ACHN (cell line): Measurements from ENCODE around the gene SART1.

ENCODE experiments used
- DNase-seq: peaks from one replicate; pipeline ENCODE4 v3.0.0-alpha.2; 2015
- in situ Hi-C: cut with HindIII; loops from 2 replicates; pipeline ENCODE4 v1.10.0; 2017; ENCODE audit warnings: low sequenced_read_pairs, low pct_ligation_motif_present, low pct_unique_long_range_greater_than_20kb

The SART1 gene, protein sequence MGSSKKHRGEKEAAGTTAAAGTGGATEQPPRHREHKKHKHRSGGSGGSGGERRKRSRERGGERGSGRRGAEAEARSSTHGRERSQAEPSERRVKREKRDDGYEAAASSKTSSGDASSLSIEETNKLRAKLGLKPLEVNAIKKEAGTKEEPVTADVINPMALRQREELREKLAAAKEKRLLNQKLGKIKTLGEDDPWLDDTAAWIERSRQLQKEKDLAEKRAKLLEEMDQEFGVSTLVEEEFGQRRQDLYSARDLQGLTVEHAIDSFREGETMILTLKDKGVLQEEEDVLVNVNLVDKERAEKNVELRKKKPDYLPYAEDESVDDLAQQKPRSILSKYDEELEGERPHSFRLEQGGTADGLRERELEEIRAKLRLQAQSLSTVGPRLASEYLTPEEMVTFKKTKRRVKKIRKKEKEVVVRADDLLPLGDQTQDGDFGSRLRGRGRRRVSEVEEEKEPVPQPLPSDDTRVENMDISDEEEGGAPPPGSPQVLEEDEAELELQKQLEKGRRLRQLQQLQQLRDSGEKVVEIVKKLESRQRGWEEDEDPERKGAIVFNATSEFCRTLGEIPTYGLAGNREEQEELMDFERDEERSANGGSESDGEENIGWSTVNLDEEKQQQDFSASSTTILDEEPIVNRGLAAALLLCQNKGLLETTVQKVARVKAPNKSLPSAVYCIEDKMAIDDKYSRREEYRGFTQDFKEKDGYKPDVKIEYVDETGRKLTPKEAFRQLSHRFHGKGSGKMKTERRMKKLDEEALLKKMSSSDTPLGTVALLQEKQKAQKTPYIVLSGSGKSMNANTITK

DNA sequence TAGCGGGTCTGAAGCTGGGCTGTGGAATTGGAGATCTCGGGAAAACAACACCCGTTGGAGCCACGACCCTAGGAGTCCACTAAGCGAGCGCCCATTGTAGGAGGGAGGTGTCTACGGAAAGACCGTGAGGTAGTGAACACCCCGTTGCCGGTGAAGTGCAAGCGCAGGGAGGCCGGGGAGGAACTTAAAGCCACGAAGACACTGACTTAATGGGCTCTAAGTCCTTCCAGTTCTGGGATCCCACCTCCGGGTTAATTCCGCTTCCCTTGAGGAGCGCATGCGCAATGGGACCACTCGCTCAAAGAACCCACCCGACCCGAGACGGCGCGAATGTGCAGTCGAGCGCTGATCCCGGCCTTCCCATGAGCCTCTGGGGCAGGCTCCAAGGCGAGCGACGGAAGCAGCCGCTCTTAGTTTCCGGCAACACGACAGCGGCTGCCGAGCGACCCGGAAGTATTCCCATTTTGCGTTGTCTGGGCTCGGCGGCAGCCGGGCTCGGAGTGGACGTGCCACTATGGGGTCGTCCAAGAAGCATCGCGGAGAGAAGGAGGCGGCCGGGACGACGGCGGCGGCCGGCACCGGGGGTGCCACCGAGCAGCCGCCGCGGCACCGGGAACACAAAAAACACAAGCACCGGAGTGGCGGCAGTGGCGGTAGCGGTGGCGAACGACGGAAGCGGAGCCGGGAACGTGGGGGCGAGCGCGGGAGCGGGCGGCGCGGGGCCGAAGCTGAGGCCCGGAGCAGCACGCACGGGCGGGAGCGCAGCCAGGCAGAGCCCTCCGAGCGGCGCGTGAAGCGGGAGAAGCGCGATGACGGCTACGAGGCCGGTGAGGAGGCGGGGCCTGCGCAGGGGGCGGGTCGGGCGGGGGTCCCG, at the start of gene SART1:
SART1 (plus strand) TSS at position 468 of the 874 bp plus-strand sequence; CDS start at position 515, 47 bp downstream.
- DNase-seq = peak; percentile 94
- in situ Hi-C loops = no loop called here

DNA sequence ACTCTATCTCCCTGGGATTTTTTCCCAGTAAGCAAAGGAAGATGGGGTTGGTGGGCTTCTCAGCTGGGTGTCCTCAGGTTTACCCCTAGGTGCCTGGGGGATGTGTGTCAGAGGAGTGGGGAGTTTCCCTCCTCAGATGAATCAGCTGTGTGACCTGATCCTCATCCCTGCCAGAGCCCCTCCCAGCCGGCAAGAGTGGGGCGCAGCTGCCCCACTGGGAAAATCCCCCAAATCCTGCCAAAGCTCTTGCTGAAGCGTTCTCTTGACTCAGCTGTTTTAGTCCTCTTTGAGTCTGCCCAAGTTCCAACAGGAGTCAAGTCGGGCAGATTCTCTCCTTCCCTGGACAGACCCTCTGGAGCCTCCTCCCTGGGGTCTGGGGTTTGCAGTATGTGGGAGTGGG, 48.7 kb upstream of the SART1 start:
- in situ Hi-C loops = no loop called here
- DNase-seq = peak; percentile 44

DNA sequence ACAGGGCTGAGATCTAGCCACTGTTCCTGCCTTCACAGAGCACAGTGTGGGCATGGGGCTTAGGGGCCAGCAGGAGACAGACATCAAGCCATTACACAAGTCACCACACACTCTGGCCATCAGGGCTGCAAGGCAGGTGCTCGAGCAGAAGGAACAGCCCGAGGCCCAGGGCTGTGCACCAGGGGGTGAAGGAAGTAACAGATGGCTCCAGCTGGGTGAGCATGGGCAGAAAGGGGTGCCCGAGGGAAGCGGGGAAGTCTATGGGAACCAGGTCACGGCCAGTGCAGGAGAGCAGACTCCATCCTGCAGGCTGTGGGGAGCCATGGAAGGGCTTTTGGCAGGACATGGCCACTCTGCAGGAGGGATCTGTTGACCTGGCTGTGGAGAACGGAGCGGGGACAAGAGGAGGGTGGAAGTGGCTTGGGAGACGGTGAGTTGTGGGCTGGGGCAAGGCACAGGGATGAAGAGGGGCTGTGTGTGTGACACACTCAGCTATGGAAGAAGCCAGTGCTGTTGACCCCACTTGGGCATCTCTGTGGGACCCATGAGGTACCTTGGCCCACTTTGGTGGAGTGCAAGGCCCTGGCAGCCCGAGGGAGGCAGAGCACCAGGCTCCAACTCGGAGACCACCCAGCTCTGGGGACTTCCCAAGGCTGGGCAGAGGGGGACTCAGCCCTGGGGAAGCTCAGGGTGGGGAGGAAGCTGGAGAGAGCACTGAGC, 46.3 kb upstream of the SART1 start:
- DNase-seq = peak; percentile 57
- in situ Hi-C loops = no loop called here

DNA sequence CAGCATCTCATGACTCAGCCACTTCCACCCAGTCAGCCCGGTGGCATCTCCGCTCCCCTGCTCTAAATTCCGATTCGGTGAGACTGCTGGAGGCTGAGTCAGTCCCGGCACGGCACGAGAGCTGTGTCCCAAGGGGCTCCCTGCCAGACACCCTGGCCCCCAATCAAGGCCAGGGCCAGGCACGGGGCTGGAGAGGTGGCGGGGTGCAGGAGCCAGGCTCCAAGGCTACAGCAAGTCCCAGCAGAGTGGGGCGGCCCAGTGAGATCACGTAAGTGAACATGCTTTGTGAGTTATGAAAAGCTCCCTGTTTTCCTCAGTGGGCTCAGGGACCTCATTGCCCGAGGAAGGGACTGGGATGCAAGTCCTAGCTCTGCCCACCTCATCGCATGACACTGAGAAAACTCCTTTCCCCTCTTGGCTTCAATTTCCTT, 45.7 kb upstream of the SART1 start:
- DNase-seq = peak; percentile 97
- in situ Hi-C loops = no loop called here

DNA sequence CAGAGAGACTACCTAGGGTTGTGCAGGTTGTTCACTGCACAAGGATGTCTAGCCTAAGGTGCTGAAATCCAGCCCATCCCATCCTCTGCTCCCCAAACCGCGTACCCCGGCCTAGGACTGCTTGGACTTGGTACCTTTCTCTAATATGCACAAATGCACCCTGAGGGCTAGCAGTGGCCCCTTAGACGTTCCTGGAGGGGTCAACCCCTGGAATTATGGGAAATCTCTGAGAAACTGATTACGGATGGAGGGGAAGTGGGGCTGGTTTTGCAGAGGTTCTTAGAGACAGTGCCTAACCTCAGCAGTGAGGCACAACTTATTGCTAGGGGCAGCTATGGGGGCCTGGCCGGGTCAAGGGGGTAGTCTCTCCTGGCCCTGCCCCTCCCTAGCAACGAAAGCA, 45.1 kb upstream of the SART1 start:
- in situ Hi-C loops = no loop called here
- no peak for DNase-seq

DNA sequence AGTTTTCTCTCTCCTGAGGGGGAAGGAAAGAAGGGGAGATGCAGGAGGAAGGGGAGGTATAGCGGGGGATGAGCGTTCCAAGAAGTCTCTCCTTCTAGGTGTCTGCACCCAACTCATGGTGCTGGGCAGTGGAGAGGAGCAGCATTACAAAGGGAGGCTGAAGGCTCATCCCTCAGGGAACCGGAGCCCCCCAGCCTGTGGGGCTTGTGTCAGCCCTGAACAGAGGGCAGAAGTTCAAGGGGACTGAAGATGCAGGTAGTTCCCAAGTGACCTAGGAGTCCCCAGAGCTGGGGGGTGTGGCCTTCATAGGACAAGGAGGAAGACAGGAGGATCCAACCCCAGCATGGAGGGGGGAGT, 44.5 kb upstream of the SART1 start:
- in situ Hi-C loops = no loop called here
- DNase-seq = no peak

DNA sequence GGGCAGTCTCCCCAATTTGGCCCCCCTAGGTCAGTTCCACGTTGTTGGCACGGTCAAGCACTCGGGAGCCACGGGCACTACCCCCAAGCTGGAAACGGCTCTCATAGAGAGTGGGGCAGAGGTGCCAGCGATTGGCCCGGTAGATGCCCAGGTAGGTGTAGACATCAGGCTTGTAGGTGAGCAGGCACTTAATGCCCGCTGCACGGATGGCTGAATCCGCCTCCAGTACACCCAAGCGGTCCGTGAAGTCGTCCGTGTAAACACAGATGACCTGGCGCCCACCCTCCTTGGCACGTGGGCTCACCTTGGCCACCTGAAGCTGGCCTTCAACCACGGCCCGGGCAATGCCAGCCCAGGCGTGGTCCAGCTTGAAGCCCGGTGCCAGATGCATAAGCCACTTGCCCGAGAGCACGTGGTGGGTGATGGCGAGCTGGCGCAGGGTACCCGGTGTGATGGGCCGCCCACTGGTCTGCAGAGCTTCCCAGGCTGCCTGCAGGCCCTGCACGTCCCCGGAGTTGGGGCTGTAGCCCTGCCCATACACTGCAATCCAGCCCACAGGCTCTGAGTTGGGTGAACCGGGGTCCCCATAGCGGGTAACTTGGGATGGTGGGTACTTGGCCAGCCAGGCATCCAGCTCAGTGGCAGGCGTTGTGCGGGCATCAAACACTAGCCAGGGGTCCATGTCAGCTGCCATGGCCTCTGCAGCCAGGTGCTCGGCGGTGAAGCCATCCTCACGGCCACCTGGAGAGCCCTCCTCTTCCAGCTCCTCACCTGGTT, 43.9 kb upstream of the SART1 start:
- in situ Hi-C loops = no loop called here

DNA sequence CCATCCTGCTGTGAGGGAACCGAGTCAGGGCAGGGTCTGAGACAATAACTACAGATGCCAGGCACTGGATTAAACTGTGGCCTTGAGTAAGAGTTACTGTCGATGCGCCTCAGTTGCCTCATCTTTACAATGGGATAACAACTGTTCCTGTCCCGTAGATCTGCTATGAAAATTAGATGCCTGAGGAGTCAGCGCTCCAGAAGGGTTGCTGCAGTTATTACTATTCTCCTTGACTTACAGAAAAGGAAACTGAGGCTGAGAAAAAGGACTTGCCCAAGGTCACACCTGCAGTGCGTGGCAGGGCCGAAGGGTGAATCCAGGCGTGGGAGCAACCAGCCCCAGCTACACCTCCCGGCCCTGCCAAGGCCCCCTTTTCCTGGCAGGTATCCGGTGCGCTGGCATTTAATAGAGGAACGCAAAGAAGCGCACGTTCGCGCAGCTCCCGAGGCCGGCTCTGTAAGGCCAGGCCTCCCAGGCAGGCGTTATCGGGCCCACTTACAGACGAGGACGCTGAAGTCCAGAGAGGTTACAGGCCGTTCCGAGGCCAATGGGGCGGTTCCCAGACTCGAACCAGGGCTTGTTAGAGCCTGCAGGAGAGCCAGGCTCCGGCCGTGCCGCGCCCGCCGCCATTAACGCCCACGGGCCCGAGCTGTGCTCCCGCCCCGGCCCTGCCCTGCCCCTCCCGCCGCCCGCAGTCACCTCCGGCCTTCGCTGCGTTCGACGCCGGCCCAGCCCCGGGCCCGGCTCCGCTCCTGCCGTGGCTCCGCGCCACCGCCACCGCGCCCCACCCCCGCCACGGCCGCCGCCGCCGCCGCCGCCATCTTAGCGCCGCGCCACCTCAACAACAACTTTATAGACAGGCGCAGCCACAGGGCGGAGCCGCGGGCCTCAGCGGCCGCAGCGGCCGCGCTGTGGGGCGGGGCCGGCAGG, 43.1 kb upstream of the SART1 start, which contains the start of gene C11orf68:
C11orf68 (minus strand) TSS at position 852 of the 930 bp plus-strand sequence; CDS start at position 821, 31 bp downstream.
- in situ Hi-C loops = no loop called here
- peak; percentile 16 for DNase-seq

More for the DNA sequence above, 43.9 kb upstream of the SART1 start:
- DNase-seq = no peak

DNA sequence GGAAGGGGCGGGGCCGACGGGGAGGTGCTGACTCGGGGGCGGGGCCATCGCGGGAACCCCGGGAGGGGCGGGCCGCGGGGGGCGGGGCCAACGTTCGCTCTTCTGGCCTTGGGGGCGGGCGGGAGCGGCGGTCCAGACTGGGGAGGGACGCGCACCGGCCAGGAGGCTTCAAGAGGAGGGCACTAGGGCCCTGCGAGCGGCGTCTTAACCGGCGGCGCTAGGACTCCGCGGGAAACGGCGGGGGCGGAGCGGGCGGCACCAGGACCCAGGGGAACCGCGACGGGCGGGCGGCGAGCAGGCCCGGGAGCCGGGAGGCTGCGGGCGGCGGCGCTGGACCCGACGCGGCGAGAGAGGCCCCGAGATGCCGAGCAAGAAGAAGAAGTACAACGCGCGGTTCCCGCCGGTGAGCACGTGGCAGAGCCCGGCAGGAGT, 42.4 kb upstream of the SART1 start, which contains the start of gene DRAP1:
DRAP1 (plus strand) TSS at position 286 of the 432 bp plus-strand sequence; CDS start at position 362, 76 bp downstream.
- in situ Hi-C loops = no loop called here
- DNase-seq = peak; percentile 94

DNA sequence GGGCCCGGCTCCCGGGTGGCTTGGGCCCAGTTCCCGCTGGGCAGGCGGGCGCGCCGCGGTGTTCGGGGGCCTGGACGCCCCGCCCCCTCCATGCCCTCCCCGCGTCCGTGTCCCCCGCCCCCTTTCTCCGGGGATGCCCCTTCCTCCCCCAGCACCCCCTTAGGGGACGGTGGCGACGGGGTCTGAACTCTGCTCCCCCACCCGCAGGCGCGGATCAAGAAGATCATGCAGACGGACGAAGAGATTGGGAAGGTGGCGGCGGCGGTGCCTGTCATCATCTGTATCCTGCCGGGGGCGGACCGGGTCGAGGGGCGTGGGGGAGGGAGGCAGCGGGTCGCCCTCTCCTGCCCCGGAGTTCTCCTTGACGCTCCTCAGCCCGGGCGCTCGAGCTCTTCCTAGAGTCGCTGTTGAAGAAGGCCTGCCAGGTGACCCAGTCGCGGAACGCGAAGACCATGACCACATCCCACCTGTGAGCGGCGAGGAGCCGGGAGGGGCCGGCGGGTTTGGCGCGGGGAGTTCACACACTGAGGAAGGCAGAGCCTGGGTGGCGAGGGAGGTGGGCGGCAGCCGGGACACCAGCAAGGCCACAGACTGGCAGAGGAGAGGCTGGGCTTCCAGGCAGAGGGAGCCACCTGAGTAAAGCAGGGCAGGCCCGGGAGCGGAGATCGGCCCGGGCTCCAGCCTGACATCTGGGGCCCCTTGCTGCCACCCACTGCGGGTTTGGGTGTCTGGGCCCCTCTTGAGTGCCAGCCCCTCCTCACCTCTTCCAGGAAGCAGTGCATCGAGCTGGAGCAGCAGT, 41.8 kb upstream of the SART1 start:
- in situ Hi-C loops = no loop called here
- peak; percentile 9 for DNase-seq

DNA sequence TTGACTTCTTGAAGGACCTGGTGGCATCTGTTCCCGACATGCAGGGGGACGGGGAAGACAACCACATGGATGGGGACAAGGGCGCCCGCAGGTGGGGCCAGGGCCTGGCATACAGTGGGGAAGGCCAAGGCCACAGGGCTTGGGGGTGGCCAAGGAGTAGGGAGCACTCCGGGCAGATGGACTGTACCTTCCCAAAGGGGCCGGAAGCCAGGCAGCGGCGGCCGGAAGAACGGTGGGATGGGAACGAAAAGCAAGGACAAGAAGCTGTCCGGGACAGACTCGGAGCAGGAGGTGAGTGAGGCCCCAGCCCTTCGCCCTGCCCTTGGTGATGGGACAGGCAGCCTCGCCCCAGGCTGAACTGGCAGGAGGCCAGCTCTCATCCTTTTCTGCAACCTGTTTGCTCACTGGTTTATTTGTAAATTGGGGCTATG, 41.1 kb upstream of the SART1 start:
- in situ Hi-C loops = no loop called here

DNA sequence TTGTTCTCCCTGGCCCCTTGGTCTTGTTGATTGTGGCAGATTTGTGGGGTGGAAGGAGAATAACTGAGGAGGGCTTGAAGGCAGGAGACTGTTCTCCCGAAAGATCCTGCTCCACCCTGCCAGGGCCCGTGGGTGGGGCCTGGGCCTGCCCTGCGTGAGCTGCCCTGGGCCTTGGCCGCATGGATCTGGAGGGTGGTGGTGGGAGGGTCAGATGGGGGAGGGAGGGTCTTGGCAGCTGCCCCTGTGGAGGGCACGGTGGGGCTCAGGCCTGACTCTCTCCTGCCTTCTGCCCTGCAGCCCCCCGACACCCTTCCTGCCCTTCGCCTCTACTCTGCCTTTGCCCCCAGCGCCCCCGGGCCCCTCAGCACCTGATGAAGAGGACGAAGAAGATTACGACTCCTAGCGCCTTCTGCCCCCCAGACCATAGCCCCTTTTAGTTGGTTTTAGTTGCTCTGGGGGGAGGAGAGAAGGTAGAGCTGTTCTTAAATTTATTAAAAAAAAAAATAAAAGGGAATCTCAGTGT, 40.4 kb upstream of the SART1 start:
- in situ Hi-C loops = no loop called here
- DNase-seq = no peak

More for the DNA sequence above, 41.1 kb upstream of the SART1 start:
- DNase-seq = no peak

DNA sequence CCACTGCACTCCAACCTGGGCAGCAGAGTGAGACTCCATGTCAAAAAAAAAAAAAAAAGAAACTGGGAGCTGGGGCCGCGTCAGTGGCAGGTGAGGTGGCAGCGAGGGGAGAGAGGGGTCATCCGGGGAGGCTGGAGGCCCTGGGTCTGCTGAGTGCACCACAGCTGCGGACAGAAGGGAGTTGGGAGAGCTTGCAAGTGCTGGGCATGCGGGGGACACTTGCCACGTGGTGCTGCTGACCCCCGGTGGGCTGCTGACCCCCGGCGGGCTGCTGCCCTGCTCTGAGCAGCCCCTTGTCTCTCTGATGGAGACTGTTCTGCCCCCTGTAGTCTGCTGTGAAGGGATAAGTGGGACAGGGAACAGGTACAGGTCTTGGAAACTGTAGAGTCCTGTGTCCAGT, 39.7 kb upstream of the SART1 start:
- in situ Hi-C loops = no loop called here
- DNase-seq = no peak

DNA sequence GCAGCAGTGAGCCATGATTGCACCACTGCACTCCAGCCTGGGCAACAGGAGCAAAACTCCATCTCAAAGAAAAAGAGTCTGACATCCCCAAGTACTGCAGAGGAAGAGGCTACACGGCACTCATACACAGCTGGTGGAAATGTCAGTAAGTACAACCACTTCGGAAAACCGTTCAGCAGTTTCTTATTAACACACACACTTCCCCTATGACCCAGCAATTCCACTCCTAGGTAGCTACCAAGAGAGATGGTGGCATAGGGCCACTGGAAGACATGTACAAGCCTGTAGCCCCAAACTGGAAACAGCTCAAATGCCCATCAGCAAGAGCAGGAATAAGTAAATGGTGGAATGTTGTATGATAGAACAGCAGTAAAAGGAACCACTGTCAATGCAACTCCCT, 39.0 kb upstream of the SART1 start:
- in situ Hi-C loops = no loop called here

DNA sequence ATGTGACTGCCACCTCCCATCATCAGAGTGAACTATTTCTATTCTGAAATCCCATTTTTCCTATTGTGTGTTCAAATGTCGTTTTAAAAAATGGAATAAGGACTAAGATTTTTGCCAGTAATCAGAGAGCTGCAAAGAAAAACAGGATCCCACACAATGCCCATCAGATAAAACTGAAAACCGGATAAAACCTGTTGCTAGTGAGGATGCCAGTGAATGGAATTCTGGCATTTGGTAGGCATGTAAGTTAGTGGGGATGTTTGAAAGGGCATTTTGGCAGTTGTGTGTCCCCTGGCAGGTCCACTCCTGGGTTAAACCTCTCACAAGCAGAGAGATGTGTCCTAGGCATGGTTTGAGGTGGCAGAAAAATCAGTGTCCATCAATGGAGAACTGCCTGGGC, 36.1 kb upstream of the SART1 start:
- no peak for DNase-seq
- in situ Hi-C loops = no loop called here

More for the DNA sequence above, 39.0 kb upstream of the SART1 start:
- no peak for DNase-seq
